Measurements from ENCODE around the gene L3MBTL4. TPM values are rescaled to one million over a fixed set of nuclear protein-coding genes. Genes with fewer than 3 reads are reported as not detected.

L3MBTL4 gene
- total and polyA plus RNA-seq, 9 donors, result 4.2 to 79.1 (median 23.7) TPM

DNA sequence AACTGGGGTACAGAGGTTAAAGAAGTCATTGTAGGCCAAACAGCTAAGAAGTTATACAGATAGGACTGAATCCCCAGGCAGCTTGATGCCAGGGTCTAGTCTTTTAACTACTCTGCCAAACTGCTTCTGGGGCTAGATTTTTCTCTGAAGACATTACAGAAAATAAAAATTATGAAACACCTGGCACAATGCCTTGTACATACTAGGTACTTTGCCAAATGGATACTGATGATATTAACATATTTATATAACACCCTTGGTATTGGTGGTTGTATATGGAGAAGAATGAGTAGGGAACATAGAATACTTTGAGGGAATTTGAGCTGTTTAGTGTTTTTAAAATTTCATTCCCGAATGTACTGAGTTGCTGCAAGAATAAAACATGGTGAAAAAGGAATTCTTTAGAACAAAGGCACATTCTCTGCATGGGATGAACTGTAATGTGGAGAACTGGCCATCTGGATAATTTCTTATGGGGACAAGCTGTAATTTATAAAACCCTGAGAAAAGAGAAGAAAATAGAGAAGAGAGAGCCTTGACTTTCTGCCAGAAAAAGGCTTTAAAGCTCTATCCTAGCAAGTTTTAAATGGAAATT, 308.5 kb downstream of the L3MBTL4 start:
- intact Hi-C loops (cut with DNase I), result no loop called here
- H3K9me3 ChIP-seq, result no peaks in the 10 kb centered on the region
- no peak for DNase-seq
- no peaks in the 10 kb centered on the region for H3K36me3 ChIP-seq
- WGBS, 3 donors, result 10 to 23% (median 14%) methylated on average over 1 of the region's 1 CpG
- TF ChIP-seq POLR2A (IDR thresholded peaks at IDR 0.05) (no peak), EP300 (IDR thresholded peaks at IDR 0.05) (no peak)
- TF ChIP-seq, protein P1, sequence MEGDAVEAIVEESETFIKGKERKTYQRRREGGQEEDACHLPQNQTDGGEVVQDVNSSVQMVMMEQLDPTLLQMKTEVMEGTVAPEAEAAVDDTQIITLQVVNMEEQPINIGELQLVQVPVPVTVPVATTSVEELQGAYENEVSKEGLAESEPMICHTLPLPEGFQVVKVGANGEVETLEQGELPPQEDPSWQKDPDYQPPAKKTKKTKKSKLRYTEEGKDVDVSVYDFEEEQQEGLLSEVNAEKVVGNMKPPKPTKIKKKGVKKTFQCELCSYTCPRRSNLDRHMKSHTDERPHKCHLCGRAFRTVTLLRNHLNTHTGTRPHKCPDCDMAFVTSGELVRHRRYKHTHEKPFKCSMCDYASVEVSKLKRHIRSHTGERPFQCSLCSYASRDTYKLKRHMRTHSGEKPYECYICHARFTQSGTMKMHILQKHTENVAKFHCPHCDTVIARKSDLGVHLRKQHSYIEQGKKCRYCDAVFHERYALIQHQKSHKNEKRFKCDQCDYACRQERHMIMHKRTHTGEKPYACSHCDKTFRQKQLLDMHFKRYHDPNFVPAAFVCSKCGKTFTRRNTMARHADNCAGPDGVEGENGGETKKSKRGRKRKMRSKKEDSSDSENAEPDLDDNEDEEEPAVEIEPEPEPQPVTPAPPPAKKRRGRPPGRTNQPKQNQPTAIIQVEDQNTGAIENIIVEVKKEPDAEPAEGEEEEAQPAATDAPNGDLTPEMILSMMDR (IDR thresholded peaks at IDR 0.05), result no peak
- H3K4me1 ChIP-seq (ENCODE audit: insufficient read depth), result peaks cover 7% of the 10 kb centered on the region
- H3K27ac ChIP-seq, result no peak overlapping the region
- no peaks in the 10 kb centered on the region for H3K27me3 ChIP-seq
- no peak overlapping the region for H3K4me3 ChIP-seq

DNA sequence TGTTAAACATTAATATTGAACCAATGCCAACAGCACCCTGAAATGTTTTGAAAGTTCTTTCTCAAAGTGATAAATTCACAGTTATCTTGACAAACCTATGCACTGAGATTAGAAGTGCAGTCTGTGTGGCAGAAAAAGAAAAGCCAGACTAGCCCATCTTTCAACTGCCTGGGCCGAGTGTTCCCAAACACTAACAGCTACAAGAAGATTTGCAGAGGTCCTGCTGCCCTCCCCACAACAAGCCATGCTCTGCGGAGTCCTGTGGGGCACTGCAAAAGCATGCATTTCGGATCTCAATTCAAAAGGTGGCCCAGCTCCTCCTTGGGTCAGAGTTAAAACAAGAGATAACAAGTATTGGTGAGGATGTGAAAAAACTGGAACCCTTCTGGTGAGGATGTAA, 311.0 kb downstream of the L3MBTL4 start:
- 23 to 47% (median 47%) methylated on average over 3 of the region's 3 CpGs for WGBS, 3 donors
- TF ChIP-seq, protein P1 (IDR thresholded peaks at IDR 0.05), result no peak
- no peak for TF ChIP-seq POLR2A (IDR thresholded peaks at IDR 0.05)
- TF ChIP-seq EP300 (IDR thresholded peaks at IDR 0.05), result no peak
- H3K4me3 ChIP-seq, result no peak overlapping the region
- H3K4me1 ChIP-seq (ENCODE audit: insufficient read depth), result peaks cover 3% of the 10 kb centered on the region
- H3K36me3 ChIP-seq, result no peaks in the 10 kb centered on the region
- H3K27ac ChIP-seq, result no peak overlapping the region
- DNase-seq, result no peak
- no peaks in the 10 kb centered on the region for H3K27me3 ChIP-seq
- no peaks in the 10 kb centered on the region for H3K9me3 ChIP-seq
- intact Hi-C loops (cut with DNase I), result no loop called here

DNA sequence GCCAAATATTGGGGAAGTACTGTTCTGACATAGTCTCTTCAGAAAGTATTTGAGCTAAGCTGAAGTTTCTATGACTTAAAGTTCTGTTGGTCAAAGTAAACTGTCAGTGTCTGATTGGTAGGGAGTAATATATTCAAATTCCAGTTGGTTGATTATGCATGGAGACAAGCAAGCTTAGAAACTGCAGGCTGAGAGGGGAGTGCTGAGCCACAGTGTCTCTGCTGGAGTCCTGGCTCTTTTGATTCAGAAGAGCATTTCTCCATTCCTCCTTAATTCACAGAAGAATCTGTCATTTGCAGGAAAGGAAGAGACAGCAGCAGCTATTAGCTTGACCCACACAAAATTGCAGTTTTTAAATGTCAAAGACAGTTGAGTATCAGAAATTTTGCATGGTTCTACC, 318.0 kb downstream of the L3MBTL4 start:
- no peak for DNase-seq
- Histone ChIP-seq H3K9me3 (no peaks in the 10 kb centered on the region), H3K36me3 (no peaks in the 10 kb centered on the region), H3K27ac (no peak overlapping the region), H3K4me3 (no peak overlapping the region), H3K4me1 (ENCODE audit: insufficient read depth) (no peaks in the 10 kb centered on the region), H3K27me3 (no peaks in the 10 kb centered on the region)
- TF ChIP-seq EP300 (IDR thresholded peaks at IDR 0.05), result no peak
- TF ChIP-seq, protein P1 (IDR thresholded peaks at IDR 0.05), result no peak
- no peak for TF ChIP-seq POLR2A (IDR thresholded peaks at IDR 0.05)
- intact Hi-C loops (cut with DNase I), result no loop called here

DNA sequence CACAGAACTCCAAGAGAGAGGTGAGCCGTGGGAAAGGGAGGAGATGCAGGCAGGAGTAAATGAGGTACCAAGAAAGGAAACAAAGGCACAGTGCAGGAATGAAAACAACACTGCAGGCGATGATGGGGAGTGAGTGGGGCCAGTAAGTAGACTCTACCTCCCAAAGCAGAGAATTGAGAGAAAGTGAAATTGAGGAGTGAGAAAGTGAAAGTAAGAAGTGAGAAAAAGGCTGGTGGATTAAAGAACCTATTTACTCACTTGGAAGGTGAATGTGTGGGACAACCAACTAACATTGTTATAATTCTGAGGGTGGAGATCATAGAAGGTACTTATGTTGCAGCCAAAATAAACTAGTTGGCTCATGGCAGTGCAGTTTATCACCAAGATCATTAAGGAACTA, 326.3 kb downstream of the L3MBTL4 start:
- TF ChIP-seq, protein P1 (IDR thresholded peaks at IDR 0.05), result no peak
- TF ChIP-seq POLR2A (IDR thresholded peaks at IDR 0.05) (no peak), EP300 (IDR thresholded peaks at IDR 0.05) (no peak)
- Histone ChIP-seq H3K4me3 (no peak overlapping the region), H3K9me3 (no peaks in the 10 kb centered on the region), H3K27me3 (no peaks in the 10 kb centered on the region), H3K27ac (no peak overlapping the region), H3K36me3 (no peaks in the 10 kb centered on the region), H3K4me1 (ENCODE audit: insufficient read depth) (peaks cover 5% of the 10 kb centered on the region)
- intact Hi-C loops (cut with DNase I), result no loop called here
- 86 to 94% (median 89%) methylated on average over 2 of the region's 2 CpGs for WGBS, 3 donors
- DNase-seq, result no peak
